ENCODE results near the gene ARHGAP18. TPM values are rescaled to one million over a fixed set of nuclear protein-coding genes. Genes with fewer than 3 reads are reported as not detected.

ARHGAP18 gene
- total and polyA plus RNA-seq, 2 of the 13 experiments (the other 11 are each of a cell fraction or from before 2014, with no cell fraction given), result 58.2 to 115 TPM

DNA sequence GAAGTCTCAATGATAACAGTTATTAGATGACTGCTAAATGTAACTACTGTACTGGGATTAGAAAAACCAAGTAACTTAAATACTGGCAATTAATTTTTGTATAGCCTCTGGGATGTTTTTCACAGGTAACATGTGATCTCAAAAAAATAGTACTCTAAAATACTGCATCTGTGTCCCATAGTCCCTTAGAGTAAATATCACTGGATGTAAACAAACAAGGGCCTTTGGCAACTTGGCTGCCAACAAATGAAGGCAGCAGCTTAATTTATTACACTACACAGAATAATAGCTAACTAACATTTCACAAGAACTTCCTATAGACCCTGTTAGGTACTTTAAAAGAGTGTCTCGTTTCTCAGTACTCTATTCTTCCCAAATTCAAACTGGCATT, 14.0 kb downstream of the ARHGAP18 start (continued):
- TF ChIP-seq ZFP82 (CRISPR knock-in tag; IDR thresholded peaks at IDR 0.05; ENCODE audit: borderline replicate concordance) (peak; percentile 78; the same call in 1 of the 2 replicates), ZC3H4 (CRISPR knock-in tag; IDR thresholded peaks at IDR 0.05; ENCODE audit: borderline replicate concordance) (no peak), HES4 (CRISPR knock-in tag; IDR thresholded peaks at IDR 0.05; ENCODE audit: borderline replicate concordance) (no peak), ZNF737 (CRISPR knock-in tag; IDR thresholded peaks at IDR 0.05; ENCODE audit: borderline replicate concordance) (no peak), NONO (IDR thresholded peaks at IDR 0.05) (no peak), NONO (CRISPR knock-in tag; conservative IDR thresholded peaks at IDR 0.05) (0 out of 2 replicates have a peak, but pooled peaks have one; percentile 3), ZNF232 (CRISPR knock-in tag; IDR thresholded peaks at IDR 0.05; ENCODE audit: borderline replicate concordance) (no peak), PHF5A (CRISPR knock-in tag; IDR thresholded peaks at IDR 0.05; ENCODE audit: low read depth, unreplicated experiment) (no peak), ZNF792 (CRISPR knock-in tag; IDR thresholded peaks at IDR 0.05) (0 out of 2 replicates have a peak, but pooled peaks have one; percentile 14), KLF16 (CRISPR knock-in tag; IDR thresholded peaks at IDR 0.05) (0 out of 4 replicates have a peak, but pooled peaks of 1 of the 2 experiments have one; percentile 7), ZNF816 (CRISPR knock-in tag; IDR thresholded peaks at IDR 0.05; ENCODE audit: borderline replicate concordance) (peak; percentile 94), ZNF317 (CRISPR knock-in tag; IDR thresholded peaks at IDR 0.05) (0 out of 2 replicates have a peak, but pooled peaks have one; percentile 38), FOXA1 (IDR thresholded peaks at IDR 0.05) (0 out of 2 replicates have a peak, but pooled peaks have one; percentile 19), FOXA1 (CRISPR knock-in tag; IDR thresholded peaks at IDR 0.05) (peak; percentile 57), HOXA7 (CRISPR knock-in tag; IDR thresholded peaks at IDR 0.05) (no peak), KDM5A (IDR thresholded peaks at IDR 0.05; ENCODE audit: borderline replicate concordance, low read length) (peak; percentile 43; the same call in 1 of the 2 replicates), ZBTB20 (CRISPR knock-in tag; IDR thresholded peaks at IDR 0.05; ENCODE audit: borderline replicate concordance, low read depth) (no peak; the same call in 1 of the 2 replicates), ZIK1 (CRISPR knock-in tag; IDR thresholded peaks at IDR 0.05; ENCODE audit: borderline replicate concordance, low read depth) (no peak), FOXP4 (CRISPR knock-in tag; IDR thresholded peaks at IDR 0.05) (peak; percentile 69), ZNF503 (CRISPR knock-in tag; IDR thresholded peaks at IDR 0.05) (peak; percentile 17; the same call in 1 of the 2 replicates), HNF4A (CRISPR knock-in tag; IDR thresholded peaks at IDR 0.05) (no peak; the same call in 1 of the 2 replicates), ATF1 (CRISPR knock-in tag; IDR thresholded peaks at IDR 0.05) (peak; percentile 24; the same call in 1 of the 2 replicates)
- TF ChIP-seq, protein P1, sequence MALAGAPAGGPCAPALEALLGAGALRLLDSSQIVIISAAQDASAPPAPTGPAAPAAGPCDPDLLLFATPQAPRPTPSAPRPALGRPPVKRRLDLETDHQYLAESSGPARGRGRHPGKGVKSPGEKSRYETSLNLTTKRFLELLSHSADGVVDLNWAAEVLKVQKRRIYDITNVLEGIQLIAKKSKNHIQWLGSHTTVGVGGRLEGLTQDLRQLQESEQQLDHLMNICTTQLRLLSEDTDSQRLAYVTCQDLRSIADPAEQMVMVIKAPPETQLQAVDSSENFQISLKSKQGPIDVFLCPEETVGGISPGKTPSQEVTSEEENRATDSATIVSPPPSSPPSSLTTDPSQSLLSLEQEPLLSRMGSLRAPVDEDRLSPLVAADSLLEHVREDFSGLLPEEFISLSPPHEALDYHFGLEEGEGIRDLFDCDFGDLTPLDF (CRISPR knock-in tag; IDR thresholded peaks at IDR 0.05), result peak; percentile 25; the same call in 1 of the 2 replicates
- TF ChIP-seq, protein P2, sequence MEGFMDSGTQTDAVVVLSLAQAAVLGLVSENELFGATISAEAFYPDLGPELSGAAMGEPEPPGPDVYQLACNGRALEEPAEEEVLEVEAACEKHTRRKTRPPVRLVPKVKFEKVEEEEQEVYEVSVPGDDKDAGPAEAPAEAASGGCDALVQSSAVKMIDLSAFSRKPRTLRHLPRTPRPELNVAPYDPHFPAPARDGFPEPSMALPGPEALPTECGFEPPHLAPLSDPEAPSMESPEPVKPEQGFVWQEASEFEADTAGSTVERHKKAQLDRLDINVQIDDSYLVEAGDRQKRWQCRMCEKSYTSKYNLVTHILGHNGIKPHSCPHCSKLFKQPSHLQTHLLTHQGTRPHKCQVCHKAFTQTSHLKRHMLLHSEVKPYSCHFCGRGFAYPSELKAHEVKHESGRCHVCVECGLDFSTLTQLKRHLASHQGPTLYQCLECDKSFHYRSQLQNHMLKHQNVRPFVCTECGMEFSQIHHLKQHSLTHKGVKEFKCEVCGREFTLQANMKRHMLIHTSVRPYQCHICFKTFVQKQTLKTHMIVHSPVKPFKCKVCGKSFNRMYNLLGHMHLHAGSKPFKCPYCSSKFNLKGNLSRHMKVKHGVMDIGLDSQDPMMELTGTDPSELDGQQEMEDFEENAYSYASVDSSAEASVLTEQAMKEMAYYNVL (CRISPR knock-in tag; IDR thresholded peaks at IDR 0.05; ENCODE audit: borderline replicate concordance), result peak; percentile 10; the same call in 1 of the 2 replicates
